ENCODE data around the gene ITPR3.

ITPR3 gene

DNA sequence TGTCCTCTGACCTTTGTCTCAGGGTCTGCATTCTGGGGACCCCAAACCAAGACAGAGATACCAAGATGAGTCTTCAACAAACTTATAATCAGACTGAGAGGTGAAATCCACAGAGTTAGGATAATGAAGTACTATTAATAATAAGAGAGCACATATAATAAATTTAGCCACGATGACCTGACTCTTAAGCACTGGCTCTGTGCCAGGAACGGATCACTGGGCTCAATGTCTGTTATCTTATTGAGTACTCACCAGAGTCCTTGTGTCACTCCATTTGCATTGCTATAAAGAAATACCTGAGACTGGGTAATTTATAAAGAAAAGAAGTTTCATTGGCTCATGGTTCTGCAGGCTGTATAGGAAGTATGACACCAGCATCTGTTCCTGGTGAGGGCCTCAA lies 18.9 kb upstream of the ITPR3 start:
- Histone ChIP-seq H3F3A (ENCODE audit: low read depth) (no peaks in the 10 kb centered on the region), H3K4me3 (ENCODE audit: low read length, poor library complexity, severe bottlenecking) (no peak overlapping the region), H4K20me1 (ENCODE audit: insufficient read depth, low read length, poor library complexity, severe bottlenecking) (no peaks in the 10 kb centered on the region), H3K4me2 (ENCODE audit: low read depth, low read length, poor library complexity, severe bottlenecking) (no peak overlapping the region), H3K79me2 (ENCODE audit: insufficient read depth, low read length) (no peaks in the 10 kb centered on the region), H2AFZ (ENCODE audit: low read length) (no peak overlapping the region), H3K9me2 (replicated peaks; ENCODE audit: low read depth, low read length) (no peaks in the 10 kb centered on the region), H3K9ac (ENCODE audit: low read depth, low read length, poor library complexity, severe bottlenecking) (no peak overlapping the region), H3K9me3 (ENCODE audit: insufficient read depth, low read depth, low read length) (no peaks in the 10 kb centered on the region), H3K4me1 (ENCODE audit: insufficient read depth, low read length, poor library complexity, severe bottlenecking) (peaks cover 1% of the 10 kb centered on the region), H3K27me3 (ENCODE audit: insufficient read depth, low read length, poor library complexity, severe bottlenecking) (no peaks in the 10 kb centered on the region), H3K36me3 (ENCODE audit: insufficient read depth, low read length) (no peaks in the 10 kb centered on the region)
- no peak for TF ChIP-seq EZH2phosphoT487 (IDR thresholded peaks at IDR 0.05; ENCODE audit: borderline replicate concordance)
- TF ChIP-seq CTCF (conservative IDR thresholded peaks at IDR 0.05; ENCODE audit: low read length), result no peak

DNA sequence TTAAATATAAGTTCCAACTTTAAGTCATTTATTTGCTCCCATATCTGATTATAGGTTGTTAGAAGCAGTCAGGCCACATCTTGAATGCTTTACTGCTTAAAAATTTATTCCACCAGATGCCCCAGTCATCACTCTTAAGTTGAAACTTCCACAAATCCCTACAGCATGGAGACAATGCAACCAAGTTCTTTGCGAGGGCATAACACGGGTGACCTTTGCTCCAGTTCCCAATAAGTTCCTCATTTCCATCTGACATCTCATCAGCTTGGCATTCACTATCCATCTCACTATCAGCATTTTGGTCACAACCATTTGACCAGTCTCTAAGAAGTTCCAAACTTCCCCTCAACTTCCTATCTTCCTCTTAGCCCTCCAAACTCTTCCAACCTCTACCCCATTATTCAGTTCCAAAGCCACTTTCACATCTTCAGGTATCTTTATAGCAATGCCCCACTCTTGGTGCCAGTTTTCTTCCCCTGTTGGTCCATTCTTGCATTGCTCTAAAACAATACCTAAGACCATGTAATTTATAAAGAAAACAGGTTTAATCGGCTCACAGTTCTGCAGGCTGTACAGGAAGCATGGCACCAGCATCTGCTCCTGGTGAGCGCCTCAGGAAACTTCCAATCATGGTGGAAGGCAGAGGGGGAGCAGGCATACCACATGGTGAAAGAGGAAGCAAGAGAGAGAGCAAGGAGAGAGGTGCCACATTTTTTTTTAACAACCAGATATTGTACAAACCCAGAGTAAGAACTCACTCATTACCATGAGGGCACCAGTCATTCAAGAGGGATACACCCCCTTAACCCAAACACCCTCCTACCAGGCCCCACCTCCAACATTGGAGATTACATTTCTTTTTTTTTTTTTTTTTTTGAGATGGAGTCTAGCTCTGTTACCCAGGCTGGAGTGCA lies 15.9 kb upstream of the ITPR3 start:
- Histone ChIP-seq H2AFZ (ENCODE audit: low read length) (no peak overlapping the region), H3K79me2 (ENCODE audit: insufficient read depth, low read length) (no peaks in the 10 kb centered on the region), H3K36me3 (ENCODE audit: insufficient read depth, low read length) (no peaks in the 10 kb centered on the region), H3K4me1 (ENCODE audit: insufficient read depth, low read length, poor library complexity, severe bottlenecking) (no peaks in the 10 kb centered on the region), H3K9ac (ENCODE audit: low read depth, low read length, poor library complexity, severe bottlenecking) (no peak overlapping the region), H3K27me3 (ENCODE audit: insufficient read depth, low read length, poor library complexity, severe bottlenecking) (no peaks in the 10 kb centered on the region), H3F3A (ENCODE audit: low read depth) (no peaks in the 10 kb centered on the region), H3K9me2 (replicated peaks; ENCODE audit: low read depth, low read length) (no peaks in the 10 kb centered on the region), H3K4me3 (ENCODE audit: low read length, poor library complexity, severe bottlenecking) (no peak overlapping the region), H4K20me1 (ENCODE audit: insufficient read depth, low read length, poor library complexity, severe bottlenecking) (no peaks in the 10 kb centered on the region), H3K9me3 (ENCODE audit: insufficient read depth, low read depth, low read length) (no peaks in the 10 kb centered on the region), H3K4me2 (ENCODE audit: low read depth, low read length, poor library complexity, severe bottlenecking) (no peak overlapping the region)
- TF ChIP-seq EZH2phosphoT487 (IDR thresholded peaks at IDR 0.05; ENCODE audit: borderline replicate concordance) (no peak), CTCF (conservative IDR thresholded peaks at IDR 0.05; ENCODE audit: low read length) (no peak)

- no peak overlapping the region for H2AFZ ChIP-seq (ENCODE audit: low read length)
- H3K9me3 ChIP-seq (ENCODE audit: insufficient read depth, low read depth, low read length), result no peaks in the 10 kb centered on the region
- no peak overlapping the region for H3K4me3 ChIP-seq (ENCODE audit: low read length, poor library complexity, severe bottlenecking)
- H3K9ac ChIP-seq (ENCODE audit: low read depth, low read length, poor library complexity, severe bottlenecking), result no peak overlapping the region
- H3F3A ChIP-seq (ENCODE audit: low read depth), result no peaks in the 10 kb centered on the region
- H3K4me2 ChIP-seq (ENCODE audit: low read depth, low read length, poor library complexity, severe bottlenecking), result no peak overlapping the region
- H3K4me1 ChIP-seq (ENCODE audit: insufficient read depth, low read length, poor library complexity, severe bottlenecking), result no peaks in the 10 kb centered on the region
- no peaks in the 10 kb centered on the region for H3K27me3 ChIP-seq (ENCODE audit: insufficient read depth, low read length, poor library complexity, severe bottlenecking)
- no peaks in the 10 kb centered on the region for H3K36me3 ChIP-seq (ENCODE audit: insufficient read depth, low read length)
- H3K9me2 ChIP-seq (replicated peaks; ENCODE audit: low read depth, low read length), result no peaks in the 10 kb centered on the region
- no peaks in the 10 kb centered on the region for H4K20me1 ChIP-seq (ENCODE audit: insufficient read depth, low read length, poor library complexity, severe bottlenecking)
- no peak for TF ChIP-seq EZH2phosphoT487 (IDR thresholded peaks at IDR 0.05; ENCODE audit: borderline replicate concordance)
- no peak for TF ChIP-seq CTCF (conservative IDR thresholded peaks at IDR 0.05; ENCODE audit: low read length)
- H3K79me2 ChIP-seq (ENCODE audit: insufficient read depth, low read length), result no peaks in the 10 kb centered on the region
These were observed 14.5 kb upstream of the ITPR3 start for GRCh38 chr6:33606642-33607041.
